NB4 (cell line): ENCODE results near the gene RPS10.

ENCODE experiments used
- POLR2A ChIP-seq: IDR thresholded peaks from 2 replicates; pipeline ENCODE4 v1.6.1; 2011; ENCODE audit warnings: mild to moderate bottlenecking; ENCODE audit not compliant: insufficient read length; ENCODE audit errors: extremely low read depth
- TF ChIP-seq, protein P1 (sequence below): IDR thresholded peaks from one replicate; pipeline ENCODE4 v1.5.1; 2012; ENCODE audit warnings: low read depth, low read length
- TF ChIP-seq, protein P2 (sequence below): IDR thresholded peaks from 2 replicates; pipeline ENCODE4 v1.6.1; 2011; ENCODE audit warnings: low read depth, low read length

DNA sequence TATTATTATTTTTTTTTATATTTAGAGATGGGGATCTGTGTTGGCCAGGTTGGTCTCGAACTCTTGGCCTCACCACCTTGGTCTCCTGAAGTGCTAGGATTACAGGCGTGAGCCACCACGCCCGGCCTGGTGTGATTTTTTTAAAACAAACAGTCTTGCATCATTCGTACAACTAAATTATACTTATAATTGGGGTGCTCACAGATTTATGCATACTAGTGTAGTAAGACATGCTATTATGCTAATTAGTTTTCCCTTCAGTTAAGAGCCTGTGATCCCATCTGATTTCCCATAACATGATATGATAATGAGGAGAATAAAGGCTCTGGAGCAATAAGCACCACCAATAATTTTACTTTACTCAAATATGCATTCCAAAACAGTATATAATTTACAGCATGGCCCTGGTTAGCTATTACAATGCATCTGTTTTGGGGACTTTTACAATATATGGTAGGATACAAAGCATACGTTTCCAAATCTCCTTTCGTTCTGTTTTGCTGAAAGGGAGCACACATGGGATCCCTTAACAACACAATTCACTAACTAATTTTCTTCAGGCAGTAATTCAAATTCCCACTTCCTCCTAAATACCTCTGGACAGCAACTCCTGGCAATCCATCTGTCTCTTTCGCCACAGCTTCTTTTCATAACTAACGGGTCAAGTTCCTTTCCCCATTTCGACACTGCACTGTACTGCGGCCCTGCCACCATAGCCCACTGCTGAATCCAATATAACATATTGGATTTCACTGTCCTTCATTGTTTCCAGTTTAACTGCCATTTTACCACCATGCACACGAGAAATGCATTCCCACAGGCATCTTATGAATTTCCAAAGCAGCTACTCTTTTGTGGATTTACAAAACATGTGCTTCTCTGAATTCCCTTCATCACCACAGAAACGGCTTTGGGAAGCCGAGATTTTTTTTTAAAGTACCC, 35.1 kb downstream of the RPS10 start:
- TF ChIP-seq, protein P1, sequence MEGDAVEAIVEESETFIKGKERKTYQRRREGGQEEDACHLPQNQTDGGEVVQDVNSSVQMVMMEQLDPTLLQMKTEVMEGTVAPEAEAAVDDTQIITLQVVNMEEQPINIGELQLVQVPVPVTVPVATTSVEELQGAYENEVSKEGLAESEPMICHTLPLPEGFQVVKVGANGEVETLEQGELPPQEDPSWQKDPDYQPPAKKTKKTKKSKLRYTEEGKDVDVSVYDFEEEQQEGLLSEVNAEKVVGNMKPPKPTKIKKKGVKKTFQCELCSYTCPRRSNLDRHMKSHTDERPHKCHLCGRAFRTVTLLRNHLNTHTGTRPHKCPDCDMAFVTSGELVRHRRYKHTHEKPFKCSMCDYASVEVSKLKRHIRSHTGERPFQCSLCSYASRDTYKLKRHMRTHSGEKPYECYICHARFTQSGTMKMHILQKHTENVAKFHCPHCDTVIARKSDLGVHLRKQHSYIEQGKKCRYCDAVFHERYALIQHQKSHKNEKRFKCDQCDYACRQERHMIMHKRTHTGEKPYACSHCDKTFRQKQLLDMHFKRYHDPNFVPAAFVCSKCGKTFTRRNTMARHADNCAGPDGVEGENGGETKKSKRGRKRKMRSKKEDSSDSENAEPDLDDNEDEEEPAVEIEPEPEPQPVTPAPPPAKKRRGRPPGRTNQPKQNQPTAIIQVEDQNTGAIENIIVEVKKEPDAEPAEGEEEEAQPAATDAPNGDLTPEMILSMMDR, result no peak
- TF ChIP-seq POLR2A, result no peak
- TF ChIP-seq, protein P2, sequence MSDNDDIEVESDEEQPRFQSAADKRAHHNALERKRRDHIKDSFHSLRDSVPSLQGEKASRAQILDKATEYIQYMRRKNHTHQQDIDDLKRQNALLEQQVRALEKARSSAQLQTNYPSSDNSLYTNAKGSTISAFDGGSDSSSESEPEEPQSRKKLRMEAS, result peak; percentile 70
